ENCODE measurements around the gene CATSPER3.

CATSPER3 gene

GRCh38 chr5:135020111-135020895, 52.6 kb downstream of the CATSPER3 start:
- Histone ChIP-seq H3K9me3 (replicated peaks; ENCODE audit: insufficient read depth, low read length) (no peaks in the 10 kb centered on the region), H3K27me3 (replicated peaks; ENCODE audit: insufficient read depth, low read length) (no peaks in the 10 kb centered on the region), H3K79me2 (ENCODE audit: low read length) (no peaks in the 10 kb centered on the region), H4K20me1 (ENCODE audit: insufficient read depth, low read length) (no peaks in the 10 kb centered on the region), H2AFZ (ENCODE audit: low read length) (no peak overlapping the region), H3K36me3 (replicated peaks; ENCODE audit: insufficient read depth, low read length) (no peaks in the 10 kb centered on the region), H3K4me2 (ENCODE audit: low read depth, low read length) (no peak overlapping the region), H3F3A (ENCODE audit: insufficient read depth, low read length) (no peaks in the 10 kb centered on the region), H3K9ac (ENCODE audit: low read length) (no peak overlapping the region), H3K27ac (ENCODE audit: low read length) (no peak overlapping the region), H3K4me3 (ENCODE audit: low read length) (no peak overlapping the region), H3K9me2 (replicated peaks; ENCODE audit: insufficient read depth, low read length) (no peaks in the 10 kb centered on the region), H3K4me1 (ENCODE audit: low read length) (no peaks in the 10 kb centered on the region)
- DNase-seq, result no peak
- TF ChIP-seq EZH2 (optimal IDR thresholded peaks at IDR 0.05; ENCODE audit: low read depth, low read length), result no peak
- no peak for TF ChIP-seq CTCF (IDR thresholded peaks at IDR 0.05; ENCODE audit: low read length)
- TF ChIP-seq EZH2phosphoT487 (IDR thresholded peaks at IDR 0.05; ENCODE audit: low read length), result no peak

DNA sequence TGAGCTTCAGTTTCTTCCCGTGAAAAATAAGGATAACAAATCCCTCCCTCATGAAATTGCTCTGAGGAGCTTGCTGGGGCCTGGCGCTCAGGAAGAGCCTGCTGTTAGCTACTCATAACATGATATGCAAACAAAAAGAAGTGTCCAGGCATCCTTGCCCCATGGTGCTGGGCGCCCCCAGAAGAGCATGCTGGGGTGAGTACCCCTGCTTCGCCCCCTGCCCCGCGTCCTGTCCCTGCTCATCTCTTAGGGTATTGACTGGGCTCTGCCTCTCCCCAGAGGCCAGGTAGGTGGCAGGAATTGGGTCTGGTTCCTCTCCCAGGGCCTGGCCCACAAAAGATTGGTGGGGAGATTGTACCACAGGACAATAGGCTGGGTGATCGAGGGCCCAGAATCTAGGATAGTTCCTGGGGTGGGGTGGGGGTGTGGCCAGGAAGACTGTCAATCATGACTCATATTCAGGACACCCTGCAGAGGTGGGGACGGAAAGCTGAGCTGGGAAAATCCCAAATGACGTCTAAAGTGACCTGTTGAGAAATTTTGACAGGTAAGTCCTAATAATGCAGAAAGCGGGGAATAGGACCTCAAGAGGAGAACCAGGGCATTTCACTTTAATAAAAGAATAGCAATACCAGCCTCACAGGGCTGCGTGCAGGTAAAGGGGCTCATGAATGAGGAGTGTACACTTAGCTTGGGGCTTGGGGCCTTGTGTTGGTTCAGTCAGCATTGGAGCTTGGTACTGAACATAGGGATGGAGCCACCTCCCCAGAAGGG, 57.4 kb downstream of the CATSPER3 start:
- no peaks in the 10 kb centered on the region for H3K27me3 ChIP-seq (replicated peaks; ENCODE audit: insufficient read depth, low read length)
- H3K9me3 ChIP-seq (replicated peaks; ENCODE audit: insufficient read depth, low read length), result no peaks in the 10 kb centered on the region
- H3K36me3 ChIP-seq (replicated peaks; ENCODE audit: insufficient read depth, low read length), result no peaks in the 10 kb centered on the region
- H3K79me2 ChIP-seq (ENCODE audit: low read length), result peaks cover 22% of the 10 kb centered on the region
- TF ChIP-seq CTCF (IDR thresholded peaks at IDR 0.05; ENCODE audit: low read length), result no peak
- TF ChIP-seq EZH2 (optimal IDR thresholded peaks at IDR 0.05; ENCODE audit: low read depth, low read length), result no peak
- no peaks in the 10 kb centered on the region for H3K9me2 ChIP-seq (replicated peaks; ENCODE audit: insufficient read depth, low read length)
- H4K20me1 ChIP-seq (ENCODE audit: insufficient read depth, low read length), result no peaks in the 10 kb centered on the region
- H2AFZ ChIP-seq (ENCODE audit: low read length), result no peak overlapping the region
- H3F3A ChIP-seq (ENCODE audit: insufficient read depth, low read length), result no peaks in the 10 kb centered on the region
- H3K4me3 ChIP-seq (ENCODE audit: low read length), result no peak overlapping the region
- no peak overlapping the region for H3K27ac ChIP-seq (ENCODE audit: low read length)
- no peak for DNase-seq
- no peak overlapping the region for H3K9ac ChIP-seq (ENCODE audit: low read length)
- H3K4me2 ChIP-seq (ENCODE audit: low read depth, low read length), result no peak overlapping the region
- no peaks in the 10 kb centered on the region for H3K4me1 ChIP-seq (ENCODE audit: low read length)

DNA sequence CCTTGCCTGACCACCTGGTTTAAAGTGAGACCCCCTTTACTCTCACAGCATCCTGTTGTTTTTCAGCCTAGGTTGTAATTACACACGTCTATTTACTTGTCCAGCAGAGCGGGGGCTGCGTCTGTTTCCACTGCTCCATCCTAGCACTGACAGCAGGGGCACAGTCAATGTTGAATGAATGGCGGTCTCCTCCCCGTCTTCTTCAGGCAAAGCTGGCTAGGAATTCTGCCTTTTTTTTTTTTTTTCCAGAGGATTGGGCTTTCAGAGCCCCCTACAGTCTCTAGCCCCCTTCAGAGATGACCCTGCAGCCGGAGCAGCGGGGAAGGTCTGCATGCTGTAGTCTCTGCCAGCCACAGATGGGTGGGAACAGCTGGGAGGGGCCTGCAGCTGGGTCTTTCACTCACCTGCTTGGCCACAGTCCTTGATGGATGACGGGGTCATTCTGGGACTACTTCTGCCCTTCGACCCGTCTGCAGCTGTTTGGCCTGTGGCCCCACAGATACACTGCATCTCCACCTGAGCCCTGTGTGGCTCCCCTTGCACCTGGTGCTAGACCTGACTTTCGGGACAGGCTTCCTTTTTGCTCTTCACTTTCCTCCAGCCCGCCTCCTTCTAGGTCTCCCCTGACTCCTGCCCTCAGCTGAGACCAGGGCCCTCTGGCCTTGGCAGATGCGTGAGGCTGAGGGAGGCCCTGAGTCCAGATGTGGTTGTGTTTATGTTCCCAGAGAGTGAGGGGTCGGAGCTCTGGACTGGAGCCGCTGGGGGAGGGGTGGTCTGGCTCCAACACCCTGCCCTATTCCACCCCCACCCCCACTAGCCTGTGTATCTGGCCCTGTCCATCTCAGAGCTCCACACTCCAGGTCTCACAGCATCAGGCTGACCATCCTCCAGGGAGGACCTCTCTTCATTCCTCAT, 58.3 kb downstream of the CATSPER3 start:
- Histone ChIP-seq H3K9me3 (replicated peaks; ENCODE audit: insufficient read depth, low read length) (no peaks in the 10 kb centered on the region), H3K27me3 (replicated peaks; ENCODE audit: insufficient read depth, low read length) (no peaks in the 10 kb centered on the region), H3K4me3 (ENCODE audit: low read length) (no peak overlapping the region), H3K4me1 (ENCODE audit: low read length) (no peaks in the 10 kb centered on the region), H3K27ac (ENCODE audit: low read length) (no peak overlapping the region), H3K9me2 (replicated peaks; ENCODE audit: insufficient read depth, low read length) (no peaks in the 10 kb centered on the region), H3K9ac (ENCODE audit: low read length) (no peak overlapping the region), H3K4me2 (ENCODE audit: low read depth, low read length) (no peak overlapping the region), H3F3A (ENCODE audit: insufficient read depth, low read length) (no peaks in the 10 kb centered on the region), H3K79me2 (ENCODE audit: low read length) (peaks cover 30% of the 10 kb centered on the region), H2AFZ (ENCODE audit: low read length) (no peak overlapping the region), H4K20me1 (ENCODE audit: insufficient read depth, low read length) (no peaks in the 10 kb centered on the region), H3K36me3 (replicated peaks; ENCODE audit: insufficient read depth, low read length) (no peaks in the 10 kb centered on the region)
- no peak for DNase-seq
- TF ChIP-seq CTCF (IDR thresholded peaks at IDR 0.05; ENCODE audit: low read length) (no peak), EZH2phosphoT487 (IDR thresholded peaks at IDR 0.05; ENCODE audit: low read length) (no peak), EZH2 (optimal IDR thresholded peaks at IDR 0.05; ENCODE audit: low read depth, low read length) (no peak)

All from MM.1S (cell line).